SK-N-SH treated with all-trans-retinoic acid at 6 μM for 48 hours (cell line): ENCODE data around the gene INSRR.

Source experiments
- ATAC-seq: fragments of 200-7000 bp; cut with Tn5 transposase; 3 replicates; pipeline ENCODE4 v1.9.1; 2020; ENCODE audit warnings: mild to moderate bottlenecking, moderate library complexity
- ARNTL ChIP-seq: fragments of 450-650 bp; formaldehyde crosslinking; IDR thresholded peaks from 2 replicates; pipeline ENCODE4 v1.5.0; 2020; ENCODE audit warnings: low read depth, mild to moderate bottlenecking, moderate library complexity, borderline replicate concordance
- CREB5 ChIP-seq: fragments of 250-450 bp; sonication (Bioruptor Pico); IDR thresholded peaks from 2 replicates; pipeline ENCODE4 v1.5.1; 2020; ENCODE audit warnings: low read depth, mild to moderate bottlenecking, moderate library complexity
- CSDC2 ChIP-seq: fragments of 250-450 bp; sonication (Bioruptor Pico); IDR thresholded peaks from 2 replicates; pipeline ENCODE4 v1.5.0; 2020; ENCODE audit warnings: mild to moderate bottlenecking, moderate library complexity
- CSRNP3 ChIP-seq: fragments of 250-450 bp; sonication (Bioruptor Pico); IDR thresholded peaks from 2 replicates; pipeline ENCODE4 v1.5.1; 2021; ENCODE audit warnings: mild to moderate bottlenecking, moderate library complexity
- ESRRG ChIP-seq: fragments of 250-450 bp; sonication (Bioruptor Pico); IDR thresholded peaks from 2 replicates; pipeline ENCODE4 v1.6.1; 2021; ENCODE audit warnings: mild to moderate bottlenecking
- ISL1 ChIP-seq: fragments of 250-450 bp; sonication (Bioruptor Pico); IDR thresholded peaks from 2 replicates; pipeline ENCODE4 v2.1.2; 2022; ENCODE audit warnings: mild to moderate bottlenecking, moderate library complexity
- OSR1 ChIP-seq: fragments of 250-450 bp; sonication (Bioruptor Pico); IDR thresholded peaks from 2 replicates; pipeline ENCODE4 v1.8.0; 2022; ENCODE audit warnings: moderate library complexity, mild to moderate bottlenecking, inconsistent platforms
- PATZ1 ChIP-seq: fragments of 250-450 bp; sonication (Bioruptor Pico); IDR thresholded peaks from 2 replicates; pipeline ENCODE4 v1.8.0; 2020; ENCODE audit warnings: mild to moderate bottlenecking, moderate library complexity, borderline replicate concordance
- POU6F1 ChIP-seq: fragments of 250-450 bp; sonication (Bioruptor Pico); IDR thresholded peaks from 2 replicates; pipeline ENCODE4 v1.8.0; 2021; ENCODE audit warnings: low read depth, mild to moderate bottlenecking, moderate library complexity, borderline replicate concordance
- PPARA ChIP-seq: fragments of 250-450 bp; sonication (Bioruptor Pico); IDR thresholded peaks from 2 replicates; pipeline ENCODE4 v1.5.0; 2020; ENCODE audit warnings: mild to moderate bottlenecking, borderline replicate concordance
- RARB ChIP-seq: fragments of 250-450 bp; sonication (Bioruptor Pico); IDR thresholded peaks from 2 replicates; pipeline ENCODE4 v1.8.0; 2021; ENCODE audit warnings: mild to moderate bottlenecking, moderate library complexity
- SNAI2 ChIP-seq: fragments of 250-450 bp; sonication (Bioruptor Pico); IDR thresholded peaks from 2 replicates; pipeline ENCODE4 v1.5.0; 2020; ENCODE audit warnings: mild to moderate bottlenecking, moderate library complexity
- TCF4 ChIP-seq: fragments of 250-450 bp; sonication (Bioruptor Pico); IDR thresholded peaks from 2 replicates; pipeline ENCODE4 v1.8.0; 2021; ENCODE audit warnings: mild to moderate bottlenecking, moderate library complexity, borderline replicate concordance
- TOX ChIP-seq: fragments of 250-450 bp; sonication (Bioruptor Pico); IDR thresholded peaks from 2 replicates; pipeline ENCODE4 v1.8.0; 2021; ENCODE audit warnings: mild to moderate bottlenecking, moderate library complexity, borderline replicate concordance
- TSHZ2 ChIP-seq: fragments of 250-450 bp; sonication (Bioruptor Pico); IDR thresholded peaks from 2 replicates; pipeline ENCODE4 v1.5.0; 2020; ENCODE audit warnings: mild to moderate bottlenecking, moderate library complexity
- ZC3H10 ChIP-seq: fragments of 250-450 bp; sonication (Bioruptor Pico); IDR thresholded peaks from 2 replicates; pipeline ENCODE4 v1.5.1; 2021; ENCODE audit warnings: mild to moderate bottlenecking, moderate library complexity
- ZFP3 ChIP-seq: fragments of 250-450 bp; sonication (Bioruptor Pico); IDR thresholded peaks from 2 replicates; pipeline ENCODE4 v1.5.0; 2020; ENCODE audit warnings: mild to moderate bottlenecking, moderate library complexity
- ZFP30 ChIP-seq: fragments of 450-650 bp; formaldehyde crosslinking; IDR thresholded peaks from 2 replicates; pipeline ENCODE4 v1.5.0; 2022; ENCODE audit warnings: mild to moderate bottlenecking, moderate library complexity
- ZNF565 ChIP-seq: fragments of 450-650 bp; formaldehyde crosslinking; conservative IDR thresholded peaks from 2 replicates; pipeline ENCODE4 v1.5.0; 2020; ENCODE audit warnings: low read depth, mild to moderate bottlenecking, moderate library complexity
- ZNF70 ChIP-seq: fragments of 450-650 bp; formaldehyde crosslinking; IDR thresholded peaks from 2 replicates; pipeline ENCODE4 v1.5.0; 2020; ENCODE audit warnings: mild to moderate bottlenecking, moderate library complexity
- ZNF8 ChIP-seq: fragments of 450-650 bp; formaldehyde crosslinking; IDR thresholded peaks from 2 replicates; pipeline ENCODE4 v1.5.0; 2020; ENCODE audit warnings: mild to moderate bottlenecking, moderate library complexity

Gene INSRR

GRCh38 chr1:156836892-156837291 lies 22.0 kb downstream of the INSRR start:
- no peak for ATAC-seq
- TF ChIP-seq ISL1 (CRISPR knock-in tag) (no peak), CSDC2 (no peak), ZNF70 (CRISPR knock-in tag) (no peak), PPARA (no peak), OSR1 (CRISPR knock-in tag) (no peak), ZFP30 (CRISPR knock-in tag) (no peak), CSRNP3 (CRISPR knock-in tag) (no peak), ESRRG (CRISPR knock-in tag) (no peak), ARNTL (CRISPR knock-in tag) (no peak), ZNF8 (no peak), SNAI2 (no peak), ZC3H10 (no peak), PATZ1 (CRISPR knock-in tag) (no peak)

- no peak for ATAC-seq
Observed at GRCh38 chr1:156836041-156836654, 22.8 kb downstream of the INSRR start.

More at GRCh38 chr1:156836041-156836654, 22.8 kb downstream of the INSRR start:
- no peak for TF ChIP-seq TSHZ2
- TF ChIP-seq CSRNP3 (CRISPR knock-in tag) = no peak
- TF ChIP-seq RARB (CRISPR knock-in tag) = no peak
- TF ChIP-seq ZFP3 (CRISPR knock-in tag) = no peak
- TF ChIP-seq ISL1 (CRISPR knock-in tag) = no peak
- TF ChIP-seq ZNF8 = no peak
- TF ChIP-seq ZC3H10 = no peak
- TF ChIP-seq ZNF565 (CRISPR knock-in tag) = no peak
- TF ChIP-seq ESRRG (CRISPR knock-in tag) = no peak
- no peak for TF ChIP-seq TOX
- no peak for TF ChIP-seq CSDC2
- TF ChIP-seq PPARA = no peak
- TF ChIP-seq TCF4 (CRISPR knock-in tag) = no peak
- no peak for TF ChIP-seq POU6F1 (CRISPR knock-in tag)
- TF ChIP-seq CREB5 (CRISPR knock-in tag) = no peak
- TF ChIP-seq, all 23 proteins: peak for 0
